ENCODE results near the gene PNPLA8. TPM values are rescaled to one million over a fixed set of nuclear protein-coding genes. Genes with fewer than 3 reads are reported as not detected.

PNPLA8 gene
- total RNA-seq, 1 donor from 2014 or later, result 4.4 TPM

- no peak for TF ChIP-seq CTCF (IDR thresholded peaks at IDR 0.05)
- H3K27ac ChIP-seq, result no peak overlapping the region
- H3K4me3 ChIP-seq, result no peak overlapping the region
- no peaks in the 10 kb centered on the region for H3K4me1 ChIP-seq
- no peak for DNase-seq (ENCODE audit: low spot score in 2 of 2)
- H3K9me3 ChIP-seq, result no peaks in the 10 kb centered on the region
- H3K27me3 ChIP-seq, result no peaks in the 10 kb centered on the region
- H3K36me3 ChIP-seq, result no peaks in the 10 kb centered on the region
- intact Hi-C loops (cut with DNase I), result no loop called here
Observed at GRCh38 chr7:108423089-108423989, 102.6 kb downstream of the PNPLA8 start.

GRCh38 chr7:108421720-108422331, 104.1 kb downstream of the PNPLA8 start:
- Histone ChIP-seq H3K4me1 (no peaks in the 10 kb centered on the region), H3K27me3 (no peaks in the 10 kb centered on the region), H3K9me3 (no peaks in the 10 kb centered on the region), H3K27ac (no peak overlapping the region), H3K4me3 (no peak overlapping the region), H3K36me3 (no peaks in the 10 kb centered on the region)
- intact Hi-C loops (cut with DNase I), result no loop called here
- no peak for TF ChIP-seq CTCF (IDR thresholded peaks at IDR 0.05)
- no peak for DNase-seq (ENCODE audit: low spot score in 2 of 2)

Other genes with a start within 250 kb of the PNPLA8 start
- gene NRCAM, start 69.7 kb downstream of the PNPLA8 start, total RNA-seq, result 0.53 TPM
- gene THAP5, start 43.6 kb upstream of the PNPLA8 start, total RNA-seq, result 18.1 TPM
- gene DNAJB9, start 43.7 kb upstream of the PNPLA8 start, total RNA-seq, result 7.5 TPM

Data from ascending aorta (tissue), 2 donors.